Retinal pigment epithelial cell (primary cell): Measurements from ENCODE around the gene ADA.
A peak's percentile ranks its signal among the peaks of the same experiment; 100 is the strongest.

Experiments
- DNase-seq: peaks from one replicate; pipeline ENCODE4 v3.0.0-alpha.2; 2010; ENCODE audit warnings: low read depth
- H3K4me3 ChIP-seq: 2 replicates; pipeline ENCODE4 v1.5.1; 2011; ENCODE audit warnings: mild to moderate bottlenecking, low read length, control low read depth, moderate library complexity
- TF ChIP-seq, protein P1 (sequence below): conservative IDR thresholded peaks from 2 replicates; pipeline ENCODE4 v1.5.1; 2011; ENCODE audit warnings: low read depth, low read length, control low read depth, inconsistent platforms

ADA gene

DNA sequence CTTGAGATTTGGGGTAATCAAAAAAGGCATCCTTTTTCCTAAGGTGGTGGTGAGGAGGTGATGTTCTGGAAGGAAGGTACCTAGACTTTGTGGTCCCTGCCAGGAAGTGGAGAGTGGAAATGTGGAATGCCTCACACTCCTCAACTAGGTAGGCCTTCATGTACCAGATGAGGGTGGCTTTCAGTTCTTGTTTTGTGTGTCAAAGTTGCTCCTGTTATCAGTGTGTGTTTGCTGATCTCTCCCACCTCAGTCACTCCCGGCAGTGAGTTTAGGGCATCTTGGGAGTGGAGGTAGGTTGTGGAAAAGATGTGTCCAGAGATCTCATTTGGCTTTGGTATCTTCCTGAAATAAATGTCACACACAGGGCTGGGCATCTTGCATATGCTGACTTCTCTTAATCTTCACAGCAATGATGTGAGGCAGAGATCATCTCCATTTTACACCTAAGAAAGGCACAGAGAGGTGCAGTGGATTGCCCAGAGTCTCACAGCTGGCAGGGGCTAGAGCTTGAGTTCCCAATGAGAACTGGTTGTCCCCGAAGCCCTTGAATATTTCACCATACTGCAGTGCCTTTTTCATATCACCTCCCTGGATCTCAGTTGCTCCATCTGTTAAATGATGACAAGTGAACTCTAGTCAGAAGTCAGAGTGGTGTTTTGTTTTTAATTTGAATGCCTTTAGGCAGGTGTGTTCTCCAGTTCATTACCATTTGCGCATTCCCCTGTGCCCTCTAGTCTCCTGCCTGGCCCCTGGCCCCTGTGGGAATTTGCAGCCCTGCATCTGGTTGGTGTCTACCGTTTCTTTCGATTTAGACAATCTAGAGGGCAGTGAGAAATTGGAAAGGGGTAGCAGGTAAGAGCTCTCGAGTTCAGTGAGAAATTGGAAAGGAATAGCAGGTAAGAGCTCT, 66.2 kb downstream of the ADA start:
- no peak overlapping the region for H3K4me3 ChIP-seq
- DNase-seq: no peak
- TF ChIP-seq, protein P1, sequence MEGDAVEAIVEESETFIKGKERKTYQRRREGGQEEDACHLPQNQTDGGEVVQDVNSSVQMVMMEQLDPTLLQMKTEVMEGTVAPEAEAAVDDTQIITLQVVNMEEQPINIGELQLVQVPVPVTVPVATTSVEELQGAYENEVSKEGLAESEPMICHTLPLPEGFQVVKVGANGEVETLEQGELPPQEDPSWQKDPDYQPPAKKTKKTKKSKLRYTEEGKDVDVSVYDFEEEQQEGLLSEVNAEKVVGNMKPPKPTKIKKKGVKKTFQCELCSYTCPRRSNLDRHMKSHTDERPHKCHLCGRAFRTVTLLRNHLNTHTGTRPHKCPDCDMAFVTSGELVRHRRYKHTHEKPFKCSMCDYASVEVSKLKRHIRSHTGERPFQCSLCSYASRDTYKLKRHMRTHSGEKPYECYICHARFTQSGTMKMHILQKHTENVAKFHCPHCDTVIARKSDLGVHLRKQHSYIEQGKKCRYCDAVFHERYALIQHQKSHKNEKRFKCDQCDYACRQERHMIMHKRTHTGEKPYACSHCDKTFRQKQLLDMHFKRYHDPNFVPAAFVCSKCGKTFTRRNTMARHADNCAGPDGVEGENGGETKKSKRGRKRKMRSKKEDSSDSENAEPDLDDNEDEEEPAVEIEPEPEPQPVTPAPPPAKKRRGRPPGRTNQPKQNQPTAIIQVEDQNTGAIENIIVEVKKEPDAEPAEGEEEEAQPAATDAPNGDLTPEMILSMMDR: no peak

DNA sequence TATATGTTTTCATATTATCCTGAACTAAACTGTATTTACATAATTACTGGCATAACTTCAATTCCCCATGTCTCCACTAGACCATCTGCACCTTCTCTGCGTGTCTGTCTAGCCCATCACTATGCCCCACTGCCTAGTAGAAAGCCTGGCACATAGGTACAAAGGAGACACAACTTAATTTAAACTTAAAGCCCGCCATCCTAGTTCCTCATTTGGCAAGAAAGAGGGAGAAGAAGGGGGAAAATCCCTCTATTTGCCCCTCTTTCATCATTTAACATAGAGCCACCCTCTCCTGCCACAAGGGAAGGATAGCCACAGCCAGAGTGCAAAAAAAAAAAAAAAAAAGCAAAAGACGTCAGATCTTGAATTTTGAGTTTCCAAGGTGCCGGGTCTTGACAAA, 67.3 kb downstream of the ADA start:
- DNase-seq: no peak
- no peak overlapping the region for H3K4me3 ChIP-seq

DNA sequence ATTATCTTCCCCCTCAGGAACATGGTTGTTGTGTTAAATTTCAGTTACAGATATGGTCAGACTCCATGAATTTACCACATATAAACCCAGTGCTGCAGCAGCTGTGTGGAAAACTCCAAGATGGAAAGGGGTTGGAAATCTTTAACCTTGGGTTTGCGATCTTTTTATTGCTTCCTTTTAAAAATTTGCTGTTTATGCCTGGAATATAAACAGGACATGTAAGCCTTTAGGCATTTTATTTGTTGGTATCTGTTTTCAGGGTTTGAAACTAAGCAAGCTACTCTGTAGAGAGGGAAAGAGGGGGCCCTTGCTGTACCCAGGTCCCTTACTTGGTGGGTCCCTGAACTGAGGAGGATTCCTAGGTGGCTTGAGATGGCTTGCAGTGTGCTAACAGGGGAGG, 68.3 kb downstream of the ADA start:
- H3K4me3 ChIP-seq: peak overlapping the region; percentile 17
- no peak for DNase-seq
- TF ChIP-seq, protein P1: no peak

More for the DNA sequence above, 67.3 kb downstream of the ADA start:
- TF ChIP-seq, protein P1: no peak

DNA sequence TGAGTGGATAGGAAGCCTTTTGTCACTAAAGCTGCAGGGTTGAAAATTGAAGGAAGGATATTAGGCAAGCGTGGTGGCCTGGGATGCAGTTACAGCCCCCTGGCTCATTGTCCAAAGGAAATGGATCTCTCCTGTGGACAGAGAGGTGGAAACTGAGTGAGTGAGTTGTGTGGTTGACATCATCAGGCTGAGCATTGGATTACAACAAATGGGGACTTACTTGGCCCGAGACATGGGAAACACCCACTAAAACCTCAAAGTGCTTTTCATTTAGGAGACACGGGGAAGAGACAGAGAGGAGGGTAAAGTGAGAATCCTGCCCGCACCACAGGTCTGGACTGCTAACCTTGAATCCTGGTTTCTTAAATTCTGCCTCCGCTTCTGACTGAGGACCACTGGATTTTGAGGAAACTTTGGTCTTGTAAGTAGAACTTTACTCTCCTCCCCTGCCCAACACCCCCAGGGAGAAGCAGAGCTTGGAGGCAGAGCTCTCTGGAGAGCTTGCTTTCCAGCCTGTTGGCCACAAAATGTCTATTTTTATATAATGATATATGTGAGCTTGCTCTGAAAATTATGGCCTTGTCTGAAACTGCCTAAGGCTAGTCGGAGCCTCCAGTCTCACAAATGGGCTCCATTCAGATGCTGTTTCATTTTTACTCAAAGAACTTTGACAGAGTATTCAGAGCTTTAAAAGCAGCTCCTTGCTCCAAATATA, 69.0 kb downstream of the ADA start, which contains the start of gene PKIG:
Gene PKIG (plus strand): TSS at position 269 of the 715 bp plus-strand sequence. CDS start 31,978 bp downstream, outside the sequence.
- peak within 1 kb of the TSS; percentile 17 for H3K4me3 ChIP-seq
- TF ChIP-seq, protein P1: no peak
- no peak for DNase-seq

DNA sequence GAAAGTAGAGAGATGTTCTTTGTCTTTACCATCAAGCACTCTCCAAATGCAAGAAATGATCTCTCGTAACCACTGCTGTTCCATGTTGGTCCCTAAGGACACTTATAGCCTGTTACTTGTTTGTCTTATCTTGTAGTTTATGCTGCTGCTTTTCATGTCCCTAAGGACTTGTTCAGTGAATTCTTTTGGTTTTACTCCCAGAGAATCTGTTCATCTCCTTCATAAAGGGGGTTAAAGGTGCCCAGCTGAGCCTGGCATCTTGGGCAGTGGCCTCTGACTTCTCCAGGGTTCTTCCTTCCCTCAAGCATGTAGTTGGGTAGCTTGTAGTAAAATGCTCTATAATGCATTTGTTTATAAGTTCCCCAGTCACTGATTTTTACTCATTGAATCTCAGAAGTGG, 70.0 kb downstream of the ADA start:
- DNase-seq: no peak
- H3K4me3 ChIP-seq: no peak overlapping the region
- TF ChIP-seq, protein P1: no peak

DNA sequence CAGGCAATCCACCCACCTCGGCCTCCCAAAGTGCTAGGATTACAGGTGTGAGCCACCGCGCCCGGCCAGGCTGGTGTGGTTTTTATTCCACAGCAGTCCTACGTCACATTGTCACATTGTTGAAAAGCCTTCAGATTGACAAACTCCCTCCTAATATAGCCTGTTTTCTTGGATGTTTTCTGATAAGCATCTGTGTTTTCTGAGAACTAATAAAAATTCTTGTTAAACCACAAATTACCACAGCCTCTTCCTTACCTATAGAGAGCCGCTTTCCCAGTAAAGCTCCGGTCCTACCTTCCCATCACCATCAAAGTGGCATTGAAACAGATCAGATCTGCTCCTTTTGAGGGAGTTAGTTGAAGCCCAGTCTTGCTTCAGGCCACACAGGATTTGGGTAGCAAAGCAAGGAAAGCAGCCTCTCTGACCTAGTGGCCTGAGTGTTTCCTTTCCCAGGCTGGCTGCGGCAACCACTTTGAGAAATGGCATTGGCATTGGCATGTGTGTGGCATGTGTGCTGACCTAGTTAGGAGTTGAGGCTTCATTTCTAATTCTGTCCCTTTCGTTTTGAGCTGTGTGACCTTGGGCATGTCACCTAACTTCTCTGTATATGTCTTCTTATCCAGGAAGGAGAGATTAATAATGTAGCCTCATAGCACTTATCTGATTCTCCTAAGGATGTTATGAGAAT, 70.8 kb downstream of the ADA start:
- TF ChIP-seq, protein P1: no peak
- H3K4me3 ChIP-seq: no peak overlapping the region

More for the DNA sequence above, 70.8 kb downstream of the ADA start:
- DNase-seq: no peak
